Cardiac septum (tissue), 1 donor: ENCODE results near the gene C3AR1. TPM values are rescaled to one million over a fixed set of nuclear protein-coding genes. Genes with fewer than 3 reads are reported as not detected.
"Not testable (repeated sequence)": the region's sequence is repeated elsewhere in the genome, so short reads cannot be mapped to it uniquely, and the experiment has no call there.

Experiments used
- DNase-seq: peaks from one replicate; pipeline ENCODE4 v3.0.0-alpha.2; 2020; ENCODE audit warnings: low spot score
- intact Hi-C: fragments of 100-400 bp; cut with DNase I; formaldehyde crosslinking; loops from one replicate; pipeline ENCODE4 v1.14.0; 2022
- long read RNA-seq: library from polyadenylated mRNA; unstranded; transcript quantifications from one replicate; pipeline ENCODE4 v2.0.0, GENCODE V29; 2021
- total RNA-seq: library from RNA; stranded (reverse); fragmentation: NEBNext Ultra II Directional; extraction: Animal tissue kit (Norgen Biotek cat#: 25700); gene quantifications from one replicate; pipeline ENCODE4 v1.2.1, GENCODE V29; 2021
- donor health status: DM: no; HTN: no; CAD: no.

The C3AR1 gene
- total RNA-seq = 4.2 TPM
- long read RNA-seq, partial matches to known transcripts = 0 of 2 reads
- long read RNA-seq, other reads (novel, unspliced or antisense) = 0 of 2 reads

DNA sequence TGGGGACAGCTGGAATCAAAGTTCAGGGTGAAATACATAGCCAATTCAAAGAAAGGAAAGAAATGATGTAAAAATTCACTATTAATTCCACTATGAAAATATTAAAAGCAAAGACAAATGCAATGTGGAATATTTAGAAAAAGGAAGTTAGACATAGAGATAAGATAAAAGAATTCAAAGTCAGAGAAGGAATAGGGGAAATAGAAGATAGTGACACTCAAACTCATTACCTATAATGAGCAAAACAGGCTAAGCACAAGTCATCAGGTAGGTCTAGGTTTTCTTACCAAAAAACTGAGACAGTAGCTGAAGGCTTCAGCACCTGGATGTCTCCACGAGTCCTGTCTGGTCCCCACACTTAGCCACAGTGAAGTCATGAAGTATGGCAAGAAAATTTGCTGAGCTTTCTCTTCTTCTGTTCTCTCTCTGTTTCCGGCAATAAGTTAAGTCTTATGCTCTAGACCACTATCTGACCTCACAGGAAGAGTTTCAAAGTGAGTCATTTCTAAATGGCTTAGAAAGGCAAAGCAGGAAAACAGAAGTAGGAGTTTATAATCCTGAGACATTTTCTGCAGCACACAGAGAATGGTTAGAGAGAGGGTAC, at the start of gene C3AR1:
C3AR1 (minus strand) TSS at position 369 of the 604 bp plus-strand sequence. CDS start 6,174 bp downstream, outside the sequence.
- no peak for DNase-seq
- intact Hi-C loops = no loop called here

GRCh38 chr12:8113117-8113516, 47.0 kb upstream of the C3AR1 start:
- intact Hi-C loops, DNase-seq: not testable (repeated sequence)

- intact Hi-C loops = loop anchor here (10.0 kb wide), 2 partner anchors 126 to 286 kb away; no protein-coding TSS in a partner anchor
- peak; percentile 82 for DNase-seq
Observed at GRCh38 chr12:8108808-8109398, 42.7 kb upstream of the C3AR1 start.

DNA sequence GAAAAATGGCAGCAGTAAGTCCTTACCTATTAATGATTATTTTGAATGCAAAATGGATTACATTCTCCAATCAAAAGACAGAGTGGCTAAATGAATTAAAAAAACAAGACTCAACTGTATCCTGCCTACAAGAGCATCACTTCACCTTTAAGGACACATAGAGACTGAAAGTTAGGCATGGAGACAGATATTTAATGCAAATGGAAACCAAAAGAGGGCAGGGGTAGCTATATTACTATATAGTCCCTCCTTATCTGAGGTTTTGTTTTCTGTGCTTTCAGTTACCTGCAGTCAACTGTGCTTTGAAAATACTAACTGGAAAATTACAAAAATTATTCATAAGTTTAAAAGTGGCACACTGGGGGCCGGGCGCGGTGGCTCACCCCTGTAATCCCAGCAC, 33.1 kb upstream of the C3AR1 start:
- intact Hi-C loops = no loop called here
- DNase-seq = no peak

DNA sequence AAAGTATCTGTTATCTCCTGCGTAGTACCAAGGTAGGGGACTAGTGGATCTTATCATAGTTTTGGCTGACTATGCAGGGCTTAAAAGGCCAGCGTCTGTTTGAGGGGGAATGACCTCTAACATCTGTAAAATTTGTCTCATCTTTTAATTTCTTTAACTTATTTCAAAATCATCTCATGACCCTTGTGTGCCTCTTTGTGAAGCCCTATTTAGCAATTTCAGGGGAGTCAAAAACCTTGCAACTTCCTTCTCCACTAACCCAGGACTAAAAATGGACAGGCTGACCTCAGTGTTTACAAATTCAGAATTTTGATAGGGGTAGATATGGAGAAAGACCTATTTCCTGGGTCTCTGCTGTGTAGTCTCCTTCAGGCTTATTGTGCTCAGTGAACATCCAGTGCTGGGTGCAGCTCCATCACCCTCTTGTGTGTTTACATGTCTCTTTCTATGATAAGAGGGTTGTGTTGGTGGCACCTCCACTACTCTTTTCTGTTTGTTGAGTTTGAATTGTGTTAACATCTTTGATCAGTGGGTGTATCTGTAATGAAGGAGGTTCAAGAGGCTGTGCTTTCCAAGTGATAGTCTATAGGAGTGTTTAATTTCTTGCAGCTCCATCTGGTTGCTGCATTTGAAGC, 30.2 kb upstream of the C3AR1 start:
- no peak for DNase-seq
- intact Hi-C loops = no loop called here

DNA sequence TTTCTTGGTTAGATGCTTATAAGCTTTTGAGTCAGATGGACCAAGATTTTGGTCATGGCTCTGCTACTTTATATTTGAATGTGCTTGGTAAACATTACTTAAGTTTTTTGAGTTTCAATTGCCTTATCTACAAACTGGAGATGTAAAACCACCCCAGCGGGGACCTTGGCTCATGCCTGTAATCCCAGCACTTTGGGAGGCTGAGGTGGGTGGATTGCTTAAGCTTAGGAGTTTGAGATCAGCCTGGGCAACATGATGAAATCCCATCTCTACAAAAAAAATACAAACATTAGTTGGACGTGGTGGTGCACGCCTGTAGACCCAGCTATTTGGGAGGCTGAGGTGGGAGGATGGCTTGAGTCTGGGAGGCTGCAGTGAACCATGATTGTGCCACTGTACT, 27.1 kb upstream of the C3AR1 start:
- intact Hi-C loops = no loop called here
- DNase-seq = no peak

GRCh38 chr12:8089716-8090115, 23.6 kb upstream of the C3AR1 start:
- DNase-seq = no peak

GRCh38 chr12:8089277-8089676, 23.1 kb upstream of the C3AR1 start:
- DNase-seq, intact Hi-C loops: not testable (repeated sequence)

More at GRCh38 chr12:8089716-8090115, 23.6 kb upstream of the C3AR1 start:
- intact Hi-C loops = no loop called here

DNA sequence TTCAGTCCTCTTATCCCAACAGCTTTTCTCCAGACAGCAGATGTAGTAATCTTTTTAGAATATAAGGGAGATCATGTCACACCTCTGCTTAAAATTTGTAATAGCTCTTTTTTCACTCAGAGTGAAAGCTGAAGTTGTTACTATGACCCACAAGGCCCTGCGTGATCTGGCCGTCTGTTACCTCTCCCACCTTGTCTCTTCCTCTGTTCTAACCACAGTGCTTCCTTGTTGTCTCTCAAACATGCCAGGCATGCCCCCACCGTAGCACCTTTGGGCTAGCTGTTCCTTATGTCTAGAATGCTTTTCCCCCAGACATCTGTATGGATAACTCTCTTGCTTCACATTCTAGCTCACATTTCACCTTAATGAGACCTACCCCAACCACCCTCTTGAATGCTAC, 22.4 kb upstream of the C3AR1 start:
- DNase-seq = no peak
- intact Hi-C loops = no loop called here

DNA sequence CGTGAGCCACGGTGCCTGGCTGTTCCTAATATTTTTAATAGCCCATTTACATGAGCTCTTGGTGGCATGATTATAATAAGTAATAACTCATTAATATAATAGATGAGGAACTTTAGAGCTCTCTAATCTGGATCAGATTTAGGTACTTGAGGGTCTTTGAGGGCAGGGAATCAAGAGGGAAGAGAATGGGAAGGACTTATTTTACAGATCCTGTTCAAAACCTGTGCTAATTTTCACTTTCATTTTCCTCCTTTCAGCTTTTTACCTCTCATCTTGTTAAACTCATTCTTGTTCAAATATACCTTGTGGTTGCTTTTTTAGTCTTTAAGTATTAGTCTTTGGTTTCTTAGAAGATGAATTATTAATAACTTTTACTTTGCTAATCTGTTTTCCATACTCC, 21.5 kb upstream of the C3AR1 start:
- DNase-seq = no peak
- intact Hi-C loops = no loop called here

- intact Hi-C loops, DNase-seq: not testable (repeated sequence)
Observed at GRCh38 chr12:8084351-8084750, 18.2 kb upstream of the C3AR1 start.

GRCh38 chr12:8082808-8083100, 16.6 kb upstream of the C3AR1 start:
- intact Hi-C loops = no loop called here

GRCh38 chr12:8081251-8081920, 15.2 kb upstream of the C3AR1 start:
- intact Hi-C loops = loop anchor here (2.0 kb wide), 1 partner anchor 49 kb away; the partner anchor contains the start of gene FOXJ2
- no peak for DNase-seq

More at GRCh38 chr12:8082808-8083100, 16.6 kb upstream of the C3AR1 start:
- DNase-seq = no peak

- DNase-seq = no peak
- intact Hi-C loops = loop anchor here (2.0 kb wide), 1 partner anchor 47 kb away; the partner anchor contains the start of gene FOXJ2
Observed at GRCh38 chr12:8080120-8080519, 14.0 kb upstream of the C3AR1 start.

DNA sequence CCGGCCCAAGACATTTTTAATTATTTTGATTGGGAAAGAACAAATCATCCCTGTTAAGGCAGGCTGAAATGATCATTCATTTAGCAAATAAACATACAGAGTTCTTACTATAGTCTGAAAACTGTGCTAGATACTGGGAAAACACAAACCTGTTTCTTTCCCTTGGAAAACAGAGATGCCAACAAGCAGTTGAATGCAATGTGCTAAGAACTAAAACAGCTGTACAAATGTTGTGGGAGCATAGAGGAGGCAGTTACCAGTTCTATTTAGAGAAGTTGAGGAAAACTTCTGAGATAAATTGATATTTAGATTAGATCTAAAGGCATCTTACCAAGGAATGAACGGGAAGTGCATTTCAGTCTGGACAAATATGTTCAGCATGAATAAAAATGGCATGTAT, 12.8 kb upstream of the C3AR1 start:
- DNase-seq = no peak
- intact Hi-C loops = no loop called here

DNA sequence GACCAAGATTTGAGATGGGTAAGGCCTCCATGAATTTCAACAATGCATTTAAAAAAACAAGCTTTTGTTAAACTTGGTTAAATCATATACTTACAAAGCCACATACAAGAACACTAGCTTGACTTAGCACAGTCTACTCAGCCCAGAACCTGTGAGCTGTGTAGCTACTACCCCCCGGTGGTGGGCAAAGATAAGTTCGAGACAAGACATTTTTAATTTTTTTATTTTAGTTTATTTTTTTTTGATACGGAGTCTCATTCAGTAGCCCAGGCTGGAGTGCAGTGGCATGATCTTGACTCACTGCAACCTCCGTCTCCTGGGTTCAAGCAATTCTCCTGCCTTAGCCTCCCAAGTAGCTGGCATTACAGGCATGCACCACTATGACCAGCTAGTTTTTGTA, 12.2 kb upstream of the C3AR1 start:
- DNase-seq = no peak
- intact Hi-C loops = no loop called here

- intact Hi-C loops = no loop called here
- no peak for DNase-seq
Observed at GRCh38 chr12:8077207-8077606, 11.0 kb upstream of the C3AR1 start.

- intact Hi-C loops = no loop called here
- no peak for DNase-seq
Observed at GRCh38 chr12:8076366-8076765, 10.2 kb upstream of the C3AR1 start.

GRCh38 chr12:8075935-8076334, 9.8 kb upstream of the C3AR1 start:
- no peak for DNase-seq
- intact Hi-C loops = no loop called here

DNA sequence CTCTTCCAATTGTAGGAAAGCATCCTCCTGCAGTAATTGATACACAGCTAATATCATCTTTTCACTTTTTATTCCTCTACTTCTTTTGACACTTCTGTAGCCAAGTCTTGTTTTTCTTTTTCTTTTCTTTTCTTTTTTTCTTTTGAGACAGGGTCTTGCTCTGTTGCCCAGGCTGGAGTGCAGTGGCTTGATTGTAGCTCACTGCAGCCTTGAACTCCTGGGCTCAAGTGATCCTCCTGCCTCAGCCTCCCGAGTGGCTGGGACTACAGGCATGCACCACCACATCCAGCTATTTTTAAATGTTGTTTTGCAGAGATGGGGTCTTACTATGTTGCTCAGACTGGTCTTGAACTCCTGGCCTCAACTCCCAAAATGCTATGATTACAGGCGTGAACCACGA, 5.7 kb upstream of the C3AR1 start:
- DNase-seq, intact Hi-C loops: not testable (repeated sequence)
